GM23338 (cell line): ENCODE data around the gene NTM. TPM values are rescaled to one million over a fixed set of nuclear protein-coding genes. Genes with fewer than 3 reads are reported as not detected.

Experiments used
- ATAC-seq: fragments of 200-7000 bp; cut with Tn5 transposase; 3 replicates; pipeline ENCODE4 v1.9.1; 2020
- DNase-seq: peaks from one replicate; pipeline ENCODE4 v3.0.0-alpha.2; 2015; ENCODE audit warnings: low spot score
- H2AFZ ChIP-seq: fragments of 200-600 bp; sonication (generic); 2 replicates; pipeline ENCODE4 v1.8.0; 2016; ENCODE audit warnings: antibody characterized with exemption, mild to moderate bottlenecking, moderate library complexity
- H3F3A ChIP-seq: fragments of 200-600 bp; sonication (generic); replicated peaks from 2 replicates; pipeline ENCODE4 v1.8.0; 2017; ENCODE audit warnings: antibody characterized with exemption, mixed run types, low read depth
- H3K27ac ChIP-seq: fragments of 200-600 bp; sonication (generic); 2 replicates; pipeline ENCODE4 v1.6.1; 2016; ENCODE audit warnings: low read depth
- H3K27me3 ChIP-seq: fragments of 200-600 bp; sonication (generic); 2 replicates; pipeline ENCODE4 v1.8.0; 2016; ENCODE audit warnings: mild to moderate bottlenecking, mixed run types, moderate library complexity; ENCODE audit not compliant: insufficient read depth
- H3K36me3 ChIP-seq: fragments of 200-600 bp; sonication (generic); 2 replicates; pipeline ENCODE4 v1.8.0; 2016; ENCODE audit warnings: mild to moderate bottlenecking; ENCODE audit not compliant: insufficient read depth
- H3K4me1 ChIP-seq: fragments of 200-600 bp; sonication (generic); 2 replicates; pipeline ENCODE4 v1.8.0; 2016; ENCODE audit warnings: mild to moderate bottlenecking, moderate library complexity; ENCODE audit not compliant: insufficient read depth
- H3K4me2 ChIP-seq: fragments of 200-600 bp; sonication (generic); 2 replicates; pipeline ENCODE4 v1.7.1; 2017; ENCODE audit warnings: mixed run types
- H3K4me3 ChIP-seq: fragments of 200-600 bp; sonication (generic); 2 replicates; pipeline ENCODE4 v1.6.1; 2016; ENCODE audit warnings: mixed run types
- H3K79me2 ChIP-seq: fragments of 200-600 bp; sonication (generic); replicated peaks from 2 replicates; pipeline ENCODE4 v1.8.0; 2017; ENCODE audit warnings: mild to moderate bottlenecking; ENCODE audit not compliant: insufficient read depth
- H3K9me2 ChIP-seq: fragments of 200-600 bp; sonication (generic); 2 replicates; pipeline ENCODE4 v1.8.0; 2017; ENCODE audit not compliant: insufficient read depth
- H4K20me1 ChIP-seq: fragments of 200-600 bp; sonication (generic); replicated peaks from 2 replicates; pipeline ENCODE4 v1.8.0; 2017; ENCODE audit warnings: mild to moderate bottlenecking; ENCODE audit not compliant: insufficient read depth
- H3K27ac Mint-ChIP-seq: 2 replicates; pipeline ENCODE4 v1.8.0; 2020; ENCODE audit warnings: inconsistent platforms, mild to moderate bottlenecking, moderate library complexity, mixed read lengths
- H3K27me3 Mint-ChIP-seq: 3 replicates; pipeline ENCODE4 v1.8.0; 2022; ENCODE audit warnings: low read depth, mild to moderate bottlenecking, moderate library complexity, mixed read lengths, inconsistent platforms; ENCODE audit not compliant: insufficient read depth, poor library complexity
- H3K36me3 Mint-ChIP-seq: 3 replicates; pipeline ENCODE4 v1.8.0; 2021; ENCODE audit warnings: low read depth, mild to moderate bottlenecking, inconsistent platforms, moderate library complexity, mixed read lengths
- H3K4me1 Mint-ChIP-seq: 3 replicates; pipeline ENCODE4 v1.8.0; 2020; ENCODE audit warnings: mild to moderate bottlenecking, inconsistent platforms, mixed read lengths
- H3K4me3 Mint-ChIP-seq: 3 replicates; pipeline ENCODE4 v1.8.0; 2021; ENCODE audit warnings: moderate library complexity, mild to moderate bottlenecking, inconsistent platforms, mixed read lengths
- H3K9me3 Mint-ChIP-seq: 3 replicates; pipeline ENCODE4 v1.8.0; 2020; ENCODE audit warnings: moderate library complexity, mild to moderate bottlenecking, inconsistent platforms, mixed read lengths
- CREB1 ChIP-seq: fragments of 250-450 bp; sonication (Bioruptor Pico); IDR thresholded peaks from 2 replicates; pipeline ENCODE4 v1.5.0; 2020; ENCODE audit warnings: low read depth, mild to moderate bottlenecking, moderate library complexity
- JUNB ChIP-seq: IDR thresholded peaks from one replicate; pipeline ENCODE4 v1.6.1; 2016; ENCODE audit warnings: antibody characterized with exemption; ENCODE audit not compliant: unreplicated experiment
- NANOG ChIP-seq: IDR thresholded peaks from 2 replicates; pipeline ENCODE4 v1.6.1; 2016; ENCODE audit warnings: antibody characterized with exemption, borderline replicate concordance
- POLR2AphosphoS5 ChIP-seq: IDR thresholded peaks from 2 replicates; pipeline ENCODE4 v1.6.1; 2016; ENCODE audit warnings: antibody characterized with exemption, low read depth
- REST ChIP-seq: IDR thresholded peaks from one replicate; pipeline ENCODE4 v1.6.1; 2018; ENCODE audit warnings: antibody characterized with exemption; ENCODE audit not compliant: unreplicated experiment
- ZNF114 ChIP-seq: fragments of 250-450 bp; sonication (Bioruptor Pico); IDR thresholded peaks from 2 replicates; pipeline ENCODE4 v1.5.0; 2020; ENCODE audit warnings: mild to moderate bottlenecking, moderate library complexity
- ZNF331 ChIP-seq: fragments of 250-450 bp; sonication (Bioruptor Pico); IDR thresholded peaks from 2 replicates; pipeline ENCODE4 v1.5.0; 2020; ENCODE audit warnings: low read depth, mild to moderate bottlenecking, moderate library complexity
- polyA plus RNA-seq: library from polyadenylated mRNA; unstranded; fragments of >200 nt; fragmentation: Nextera tagmentation; extraction: Ambion mirVana; gene quantifications from 2 replicates; pipeline ENCODE4 v1.2.1, GENCODE V29; 2016
- total RNA-seq: library from RNA; depleted of rRNA; stranded (reverse); fragments of >200 nt; shearing (Covaris generic); gene quantifications from 2 replicates; pipeline ENCODE4 v1.2.3, GENCODE V29; 2014
- TF ChIP-seq, protein P1 (sequence below): IDR thresholded peaks from 2 replicates; pipeline ENCODE4 v1.6.1; 2016; ENCODE audit warnings: antibody characterized with exemption

The NTM gene
- total and polyA plus RNA-seq, 2 experiments from 2014 or later, result 10.6 to 14.6 TPM

- TF ChIP-seq, protein P1, sequence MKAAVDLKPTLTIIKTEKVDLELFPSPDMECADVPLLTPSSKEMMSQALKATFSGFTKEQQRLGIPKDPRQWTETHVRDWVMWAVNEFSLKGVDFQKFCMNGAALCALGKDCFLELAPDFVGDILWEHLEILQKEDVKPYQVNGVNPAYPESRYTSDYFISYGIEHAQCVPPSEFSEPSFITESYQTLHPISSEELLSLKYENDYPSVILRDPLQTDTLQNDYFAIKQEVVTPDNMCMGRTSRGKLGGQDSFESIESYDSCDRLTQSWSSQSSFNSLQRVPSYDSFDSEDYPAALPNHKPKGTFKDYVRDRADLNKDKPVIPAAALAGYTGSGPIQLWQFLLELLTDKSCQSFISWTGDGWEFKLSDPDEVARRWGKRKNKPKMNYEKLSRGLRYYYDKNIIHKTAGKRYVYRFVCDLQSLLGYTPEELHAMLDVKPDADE, result no peak
- no peak for TF ChIP-seq NANOG
- TF ChIP-seq CREB1, result no peak
- no peak for TF ChIP-seq ZNF114
- TF ChIP-seq ZNF331 (CRISPR knock-in tag), result no peak
These were observed 41.2 kb downstream of the NTM start (continued) for GRCh38 chr11:131411636-131412035.

GRCh38 chr11:131412061-131412460, 41.6 kb downstream of the NTM start:
- no peak overlapping the region for H3K4me3 Mint-ChIP-seq
- Histone ChIP-seq H3F3A (no peaks in the 10 kb centered on the region), H2AFZ (no peak overlapping the region), H3K4me1 (no peaks in the 10 kb centered on the region; the same call in 1 of the 2 replicates), H3K27me3 (no peaks in the 10 kb centered on the region), H3K79me2 (no peaks in the 10 kb centered on the region), H3K4me2 (no peak overlapping the region), H3K9me2 (no peaks in the 10 kb centered on the region), H3K4me3 (no peak overlapping the region), H3K27ac (no peak overlapping the region), H4K20me1 (no peaks in the 10 kb centered on the region), H3K36me3 (no peaks in the 10 kb centered on the region)
- ATAC-seq (no peak), DNase-seq (no peak)
- H3K4me1 Mint-ChIP-seq, result peaks cover 11% of the 10 kb centered on the region; the same call in 1 of the 3 replicates
- H3K27me3 Mint-ChIP-seq, result peaks cover 6% of the 10 kb centered on the region
- no peaks in the 10 kb centered on the region for H3K9me3 Mint-ChIP-seq
- no peaks in the 10 kb centered on the region for H3K36me3 Mint-ChIP-seq
- H3K27ac Mint-ChIP-seq, result no peak overlapping the region
- TF ChIP-seq ZNF114 (no peak), POLR2AphosphoS5 (no peak), ZNF331 (CRISPR knock-in tag) (no peak)

- Mint-ChIP-seq H3K27ac (no peak overlapping the region), H3K4me3 (no peak overlapping the region), H3K9me3 (no peaks in the 10 kb centered on the region), H3K36me3 (no peaks in the 10 kb centered on the region), H3K27me3 (peaks cover 6% of the 10 kb centered on the region), H3K4me1 (peaks cover 11% of the 10 kb centered on the region; the same call in 2 of the 3 replicates)
- H3K4me1 ChIP-seq, result no peaks in the 10 kb centered on the region; the same call in 1 of the 2 replicates
- H3F3A ChIP-seq, result no peaks in the 10 kb centered on the region
- no peaks in the 10 kb centered on the region for H4K20me1 ChIP-seq
- H3K4me2 ChIP-seq, result no peak overlapping the region
- H3K27ac ChIP-seq, result no peak overlapping the region
- H3K36me3 ChIP-seq, result no peaks in the 10 kb centered on the region
- H3K27me3 ChIP-seq, result no peaks in the 10 kb centered on the region
- no peak for ATAC-seq
- no peak for DNase-seq
- no peaks in the 10 kb centered on the region for H3K79me2 ChIP-seq
- no peaks in the 10 kb centered on the region for H3K9me2 ChIP-seq
- no peak overlapping the region for H2AFZ ChIP-seq
- H3K4me3 ChIP-seq, result no peak overlapping the region
- TF ChIP-seq, protein P1, result no peak
- no peak for TF ChIP-seq ZNF114
- TF ChIP-seq ZNF331 (CRISPR knock-in tag), result no peak
- TF ChIP-seq REST, result no peak
- TF ChIP-seq NANOG, result no peak
- no peak for TF ChIP-seq JUNB
These were observed 42.8 kb downstream of the NTM start for GRCh38 chr11:131413217-131413616.
